ENCODE results near the gene IFFO2. TPM values are rescaled to one million over a fixed set of nuclear protein-coding genes. Genes with fewer than 3 reads are reported as not detected.

IFFO2 gene
- total RNA-seq, 2 donors from 2014 or later, result 24.8 to 27.7 TPM

DNA sequence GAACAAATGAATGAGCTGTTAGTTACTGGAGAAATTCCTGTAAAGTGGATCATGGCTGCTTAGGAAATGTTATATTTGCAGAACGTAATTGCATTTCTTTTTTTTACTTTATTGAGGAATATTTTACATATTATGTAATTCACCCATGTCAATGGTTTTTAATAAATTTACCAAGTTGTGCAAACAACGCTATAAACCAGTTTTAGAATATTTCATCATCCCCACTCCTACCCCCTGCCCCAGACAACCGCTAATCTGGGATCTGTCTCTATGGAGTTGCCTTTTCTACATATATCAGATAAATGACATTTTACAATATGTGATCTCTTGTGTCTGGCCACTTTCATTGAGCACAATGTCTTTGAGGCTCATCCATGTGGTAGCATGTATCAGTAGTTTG lies 4.3 kb upstream of the IFFO2 start:
- no peak for TF ChIP-seq CTCF (IDR thresholded peaks at IDR 0.05)
- no peaks in the 10 kb centered on the region for H3K9me3 ChIP-seq
- no peak overlapping the region for H3K27ac ChIP-seq
- ATAC-seq (ENCODE audit: insufficient number of reproducible peaks, low FRiP score, low read depth) (no peak), DNase-seq (ENCODE audit: low spot score) (no peak)
- peaks cover 0 to 17% of the 10 kb centered on the region in 2 donors for H3K4me1 ChIP-seq (ENCODE audit: control insufficient read depth in 1 of 2, low read depth in 2 of 2)
- H3K27me3 ChIP-seq (replicated peaks; ENCODE audit: insufficient read depth), result no peaks in the 10 kb centered on the region
- no peak overlapping the region for H3K4me3 ChIP-seq
- H3K36me3 ChIP-seq, result no peaks in the 10 kb centered on the region

DNA sequence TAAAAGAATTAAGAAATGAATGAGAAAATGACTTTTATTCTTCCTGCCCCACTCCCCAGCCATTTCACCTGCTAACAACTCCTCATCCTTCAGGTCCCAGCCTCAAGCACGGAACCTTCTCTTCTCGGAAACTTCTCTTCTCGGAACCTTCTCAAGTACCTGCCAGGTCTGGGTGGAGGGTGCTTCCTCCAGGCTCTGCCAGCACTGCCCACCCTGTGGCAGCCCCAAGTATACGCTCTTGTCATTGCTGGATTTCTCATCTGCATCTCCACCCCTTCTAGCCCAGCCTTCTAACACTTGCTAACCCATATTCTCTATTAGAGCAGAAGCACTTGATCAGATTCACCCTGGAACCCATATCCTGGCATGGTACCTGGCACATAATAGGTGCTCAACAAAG lies 3.9 kb upstream of the IFFO2 start:
- no peak overlapping the region for H3K27ac ChIP-seq
- ATAC-seq (ENCODE audit: insufficient number of reproducible peaks, low FRiP score, low read depth), result no peak
- DNase-seq (ENCODE audit: low spot score), result no peak
- H3K9me3 ChIP-seq, result no peaks in the 10 kb centered on the region
- H3K27me3 ChIP-seq (replicated peaks; ENCODE audit: insufficient read depth), result no peaks in the 10 kb centered on the region
- no peak overlapping the region for H3K4me3 ChIP-seq
- H3K36me3 ChIP-seq, result no peaks in the 10 kb centered on the region
- H3K4me1 ChIP-seq (ENCODE audit: control insufficient read depth in 1 of 2, low read depth in 2 of 2), result peaks cover 0 to 17% of the 10 kb centered on the region in 2 donors
- TF ChIP-seq CTCF (IDR thresholded peaks at IDR 0.05), result no peak

DNA sequence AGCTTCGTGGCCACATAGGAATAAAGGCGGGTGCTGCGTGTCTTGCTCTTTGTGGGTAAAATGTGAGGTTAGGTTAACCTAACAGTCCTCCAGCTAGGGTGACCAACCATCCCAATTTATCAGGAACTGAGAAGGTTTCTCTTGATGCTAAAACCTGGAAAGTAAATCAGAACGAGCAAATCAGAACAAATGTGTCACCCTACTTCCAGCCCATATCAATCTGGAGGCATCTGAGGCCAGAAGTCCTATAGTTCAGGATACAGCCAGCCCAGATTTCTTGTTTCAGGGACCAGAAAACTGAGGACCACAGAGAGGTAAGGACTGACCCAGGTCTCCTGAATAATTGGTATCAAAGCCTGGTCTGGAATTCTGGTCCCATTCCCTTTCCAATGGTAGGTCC lies 3.1 kb upstream of the IFFO2 start:
- ATAC-seq (ENCODE audit: insufficient number of reproducible peaks, low FRiP score, low read depth) (no peak), DNase-seq (ENCODE audit: low spot score) (no peak)
- no peak for TF ChIP-seq CTCF (IDR thresholded peaks at IDR 0.05)

DNA sequence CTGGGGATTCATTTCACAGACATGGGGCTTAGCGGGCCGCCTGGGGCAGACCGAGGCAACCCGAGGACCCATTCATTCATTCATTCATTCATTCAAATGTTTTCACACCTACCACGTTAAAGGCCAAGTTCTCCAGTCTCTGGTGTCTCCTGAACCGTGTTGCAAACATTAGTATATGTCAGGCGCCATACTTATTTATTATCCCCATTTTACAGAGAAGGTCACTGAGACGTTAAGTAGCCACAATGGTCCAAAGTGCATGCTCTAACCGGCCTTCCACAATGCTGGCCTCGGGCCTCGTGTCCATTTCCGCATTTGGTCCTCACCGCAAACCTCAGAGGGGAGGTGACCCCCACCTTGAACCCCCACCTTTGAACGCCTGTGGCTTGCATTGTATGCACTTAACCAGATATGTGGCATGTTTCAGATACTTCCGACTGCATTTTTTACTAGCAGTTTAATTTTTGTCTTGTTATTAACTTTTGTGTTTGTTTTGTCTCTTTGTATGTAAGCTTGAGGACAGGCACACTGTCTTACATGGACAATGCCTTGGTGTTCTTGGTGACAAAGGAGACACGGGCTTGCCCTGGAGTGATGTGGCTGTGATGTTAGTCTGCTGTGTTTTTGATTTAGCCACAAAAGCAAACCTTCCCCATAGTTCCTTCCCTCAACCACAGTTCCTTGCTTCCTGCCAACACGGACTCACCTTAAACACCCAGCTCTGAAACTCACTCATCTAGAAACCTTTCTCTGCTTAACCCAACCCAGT lies 1.2 kb upstream of the IFFO2 start:
- Histone ChIP-seq H3K36me3 (no peaks in the 10 kb centered on the region), H3K27me3 (replicated peaks; ENCODE audit: insufficient read depth) (no peaks in the 10 kb centered on the region), H3K4me1 (ENCODE audit: control insufficient read depth in 1 of 2, low read depth in 2 of 2) (peaks cover 11 to 40% of the 10 kb centered on the region in 2 donors), H3K4me3 (peak overlapping the region; percentile 91), H3K9me3 (no peaks in the 10 kb centered on the region), H3K27ac (no peak overlapping the region)
- no peak for DNase-seq (ENCODE audit: low spot score)
- TF ChIP-seq CTCF (IDR thresholded peaks at IDR 0.05), result no peak
- no peak for ATAC-seq (ENCODE audit: insufficient number of reproducible peaks, low FRiP score, low read depth)

More for the DNA sequence above, 3.1 kb upstream of the IFFO2 start:
- peaks cover under 1 to 21% of the 10 kb centered on the region in 2 donors for H3K4me1 ChIP-seq (ENCODE audit: control insufficient read depth in 1 of 2, low read depth in 2 of 2)
- H3K27ac ChIP-seq, result no peak overlapping the region
- no peaks in the 10 kb centered on the region for H3K27me3 ChIP-seq (replicated peaks; ENCODE audit: insufficient read depth)
- no peaks in the 10 kb centered on the region for H3K9me3 ChIP-seq
- no peaks in the 10 kb centered on the region for H3K36me3 ChIP-seq
- H3K4me3 ChIP-seq, result no peak overlapping the region

- Histone ChIP-seq H3K9me3 (no peaks in the 10 kb centered on the region), H3K4me1 (ENCODE audit: control insufficient read depth in 1 of 2, low read depth in 2 of 2) (peaks cover 17 to 40% of the 10 kb centered on the region in 2 donors), H3K4me3 (peak overlapping the region; percentile 91), H3K36me3 (no peaks in the 10 kb centered on the region), H3K27ac (peak overlapping the region in 1 of 2 donors; percentile 47), H3K27me3 (replicated peaks; ENCODE audit: insufficient read depth) (no peaks in the 10 kb centered on the region)
- no peak for TF ChIP-seq CTCF (IDR thresholded peaks at IDR 0.05)
- ATAC-seq (ENCODE audit: insufficient number of reproducible peaks, low FRiP score, low read depth), result no peak
- DNase-seq (ENCODE audit: low spot score), result no peak
Observed at GRCh38 chr1:18957136-18957521, 653 bp upstream of the IFFO2 start.
